ENCODE results near the gene CSKMT. TPM values are rescaled to one million over a fixed set of nuclear protein-coding genes. Genes with fewer than 3 reads are reported as not detected.

CSKMT gene
- total RNA-seq, 2 donors from 2014 or later = 29.9 to 39.4 TPM

DNA sequence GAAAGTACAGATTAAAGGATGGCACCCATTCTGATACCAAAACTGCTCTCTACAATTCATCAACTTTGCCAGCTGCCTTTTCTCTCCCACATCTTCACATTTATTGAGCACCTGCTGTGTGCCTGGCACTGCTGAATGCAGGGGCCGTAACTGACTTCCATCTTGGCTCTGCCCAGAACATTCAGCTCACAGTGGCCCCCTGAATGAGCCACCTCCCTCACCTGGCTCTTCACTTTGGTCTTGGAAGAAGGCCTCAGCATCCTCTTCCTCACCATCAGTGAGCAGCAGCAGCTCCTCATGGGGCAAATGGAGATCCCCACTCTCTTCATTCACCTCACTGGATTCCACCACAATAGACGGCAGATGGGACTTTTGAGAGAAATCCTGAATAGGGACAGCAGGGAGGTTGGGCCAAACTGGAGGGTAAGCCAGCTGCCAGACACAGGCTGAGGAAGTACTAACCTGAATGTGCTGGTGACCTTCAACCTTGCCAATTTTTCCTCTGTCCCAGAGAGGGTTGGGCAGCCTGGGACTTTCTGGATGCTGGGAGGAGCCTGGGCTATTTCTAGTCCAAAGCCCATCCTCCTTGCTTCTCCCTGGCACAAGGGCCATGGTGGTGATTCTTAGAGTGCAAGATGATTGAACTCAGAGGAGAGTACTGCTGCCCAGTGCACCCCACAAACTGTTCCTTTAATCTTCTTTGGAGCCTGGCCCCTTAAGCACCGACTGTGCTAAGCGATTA lies 4.5 kb downstream of the CSKMT start:
- Mint-ChIP-seq H3K36me3 (ENCODE audit: low read depth) (peaks cover 27% of the 10 kb centered on the region), H3K4me3 (peak overlapping the region; percentile 98), H3K27me3 (ENCODE audit: insufficient read depth) (no peaks in the 10 kb centered on the region), H3K9me3 (no peaks in the 10 kb centered on the region), H3K4me1 (peaks cover 23% of the 10 kb centered on the region), H3K27ac (peak overlapping the region; percentile 72)
- WGBS, 2 experiments (ENCODE audit: insufficient coverage in 1 of 2, insufficient read length in 1 of 2) = 93 to 100% methylated on average over 2 to 4 of the region's 4 CpGs
- peak; percentile 55 for DNase-seq
- TF ChIP-seq, protein P1, sequence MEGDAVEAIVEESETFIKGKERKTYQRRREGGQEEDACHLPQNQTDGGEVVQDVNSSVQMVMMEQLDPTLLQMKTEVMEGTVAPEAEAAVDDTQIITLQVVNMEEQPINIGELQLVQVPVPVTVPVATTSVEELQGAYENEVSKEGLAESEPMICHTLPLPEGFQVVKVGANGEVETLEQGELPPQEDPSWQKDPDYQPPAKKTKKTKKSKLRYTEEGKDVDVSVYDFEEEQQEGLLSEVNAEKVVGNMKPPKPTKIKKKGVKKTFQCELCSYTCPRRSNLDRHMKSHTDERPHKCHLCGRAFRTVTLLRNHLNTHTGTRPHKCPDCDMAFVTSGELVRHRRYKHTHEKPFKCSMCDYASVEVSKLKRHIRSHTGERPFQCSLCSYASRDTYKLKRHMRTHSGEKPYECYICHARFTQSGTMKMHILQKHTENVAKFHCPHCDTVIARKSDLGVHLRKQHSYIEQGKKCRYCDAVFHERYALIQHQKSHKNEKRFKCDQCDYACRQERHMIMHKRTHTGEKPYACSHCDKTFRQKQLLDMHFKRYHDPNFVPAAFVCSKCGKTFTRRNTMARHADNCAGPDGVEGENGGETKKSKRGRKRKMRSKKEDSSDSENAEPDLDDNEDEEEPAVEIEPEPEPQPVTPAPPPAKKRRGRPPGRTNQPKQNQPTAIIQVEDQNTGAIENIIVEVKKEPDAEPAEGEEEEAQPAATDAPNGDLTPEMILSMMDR (conservative IDR thresholded peaks at IDR 0.05) = no peak
- H3K4me3 ChIP-seq (ENCODE audit: low read length) = no peak overlapping the region
- no peak overlapping the region for H3K9ac ChIP-seq (ENCODE audit: extremely low read depth, low read length, poor library complexity, severe bottlenecking)
- peak overlapping the region; percentile 36 for H3K27ac ChIP-seq (ENCODE audit: low read depth, low read length)
- H3K36me3 ChIP-seq (ENCODE audit: control insufficient read depth, insufficient read depth, low read length) = peaks cover 29% of the 10 kb centered on the region
- H3K9me3 ChIP-seq (ENCODE audit: control insufficient read depth, low read length) = no peaks in the 10 kb centered on the region
- no peaks in the 10 kb centered on the region for H3K4me1 ChIP-seq (ENCODE audit: control insufficient read depth, insufficient read depth, low read length)
- no peaks in the 10 kb centered on the region for H3K27me3 ChIP-seq (ENCODE audit: control insufficient read depth, insufficient read depth, low read length, poor library complexity, severe bottlenecking)

DNA sequence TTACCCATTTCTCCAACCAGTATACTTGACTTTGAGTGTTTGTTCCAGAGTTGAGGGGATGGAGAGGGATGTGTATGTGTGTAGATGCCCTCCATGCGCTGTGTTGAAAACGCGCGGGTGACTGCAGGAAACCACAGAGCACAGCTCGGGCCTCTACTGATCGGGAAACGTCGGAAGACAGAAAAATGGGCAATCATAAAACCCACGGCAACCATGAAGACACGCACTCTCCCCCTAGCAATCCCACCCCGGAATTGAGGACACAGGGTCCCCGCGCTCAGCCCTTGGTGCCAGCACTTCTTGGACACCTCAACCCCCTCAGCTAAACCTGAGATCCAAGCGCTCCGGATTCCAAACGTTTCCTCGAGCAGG lies 6.1 kb downstream of the CSKMT start:
- no peaks in the 10 kb centered on the region for H3K27me3 Mint-ChIP-seq (ENCODE audit: insufficient read depth)
- Histone ChIP-seq H3K4me3 (ENCODE audit: low read length) (peak overlapping the region; percentile 90), H3K9ac (ENCODE audit: extremely low read depth, low read length, poor library complexity, severe bottlenecking) (peak overlapping the region; percentile 81), H3K27me3 (ENCODE audit: control insufficient read depth, insufficient read depth, low read length, poor library complexity, severe bottlenecking) (no peaks in the 10 kb centered on the region), H3K4me1 (ENCODE audit: control insufficient read depth, insufficient read depth, low read length) (no peaks in the 10 kb centered on the region), H3K36me3 (ENCODE audit: control insufficient read depth, insufficient read depth, low read length) (peaks cover 39% of the 10 kb centered on the region), H3K27ac (ENCODE audit: low read depth, low read length) (peak overlapping the region; percentile 71), H3K9me3 (ENCODE audit: control insufficient read depth, low read length) (no peaks in the 10 kb centered on the region)
- 5% methylated on average over 4 to 17 of the region's 17 CpGs for WGBS, 2 experiments (ENCODE audit: insufficient coverage in 1 of 2, insufficient read length in 1 of 2)
- TF ChIP-seq, protein P1 (conservative IDR thresholded peaks at IDR 0.05) = no peak
- peak overlapping the region; percentile 98 for H3K4me3 Mint-ChIP-seq
- H3K4me1 Mint-ChIP-seq = peaks cover 23% of the 10 kb centered on the region
- peaks cover 31% of the 10 kb centered on the region for H3K36me3 Mint-ChIP-seq (ENCODE audit: low read depth)
- H3K27ac Mint-ChIP-seq = peak overlapping the region; percentile 95
- DNase-seq = no peak
- H3K9me3 Mint-ChIP-seq = no peaks in the 10 kb centered on the region

DNA sequence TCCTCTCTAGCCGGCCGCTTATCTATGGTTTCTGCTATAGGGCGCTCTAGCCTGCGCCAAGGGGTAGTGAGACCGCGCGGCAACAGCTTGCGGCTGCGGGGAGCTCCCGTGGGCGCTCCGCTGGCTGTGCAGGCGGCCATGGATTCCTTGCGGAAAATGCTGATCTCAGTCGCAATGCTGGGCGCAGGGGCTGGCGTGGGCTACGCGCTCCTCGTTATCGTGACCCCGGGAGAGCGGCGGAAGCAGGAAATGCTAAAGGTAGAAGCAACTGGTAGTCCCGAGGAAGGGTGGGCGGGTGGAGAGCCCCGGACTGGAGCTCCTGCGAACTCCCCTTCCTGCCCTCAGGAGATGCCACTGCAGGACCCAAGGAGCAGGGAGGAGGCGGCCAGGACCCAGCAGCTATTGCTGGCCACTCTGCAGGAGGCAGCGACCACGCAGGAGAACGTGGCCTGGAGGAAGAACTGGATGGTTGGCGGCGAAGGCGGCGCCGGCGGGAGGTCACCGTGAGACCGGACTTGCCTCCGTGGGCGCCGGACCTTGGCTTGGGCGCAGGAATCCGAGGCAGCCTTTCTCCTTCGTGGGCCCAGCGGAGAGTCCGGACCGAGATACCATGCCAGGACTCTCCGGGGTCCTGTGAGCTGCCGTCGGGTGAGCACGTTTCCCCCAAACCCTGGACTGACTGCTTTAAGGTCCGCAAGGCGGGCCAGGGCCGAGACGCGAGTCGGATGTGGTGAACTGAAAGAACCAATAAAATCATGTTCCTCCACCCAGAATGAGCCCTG lies 6.7 kb downstream of the CSKMT start, which contains the start of the genes LBHD1 and UQCC3:
Gene LBHD1, minus strand, starts transcription at position 660 of the 782 bp plus-strand sequence. CDS start 2,236 bp downstream, outside the sequence.
Gene UQCC3, plus strand, starts transcription at position 66 of the 782 bp plus-strand sequence. Its CDS starts 73 bp downstream, at position 139.
- Histone ChIP-seq H3K4me3 (ENCODE audit: low read length) (peak within 1 kb of the TSS; percentile 90), H3K9ac (ENCODE audit: extremely low read depth, low read length, poor library complexity, severe bottlenecking) (peak within 1 kb of the TSS; percentile 81), H3K9me3 (ENCODE audit: control insufficient read depth, low read length) (no peaks in the 10 kb centered on the region), H3K27me3 (ENCODE audit: control insufficient read depth, insufficient read depth, low read length, poor library complexity, severe bottlenecking) (no peaks in the 10 kb centered on the region), H3K4me1 (ENCODE audit: control insufficient read depth, insufficient read depth, low read length) (no peaks in the 10 kb centered on the region), H3K27ac (ENCODE audit: low read depth, low read length) (peak within 1 kb of the TSS; percentile 71), H3K36me3 (ENCODE audit: control insufficient read depth, insufficient read depth, low read length) (peaks cover 39% of the 10 kb centered on the region)
- Mint-ChIP-seq H3K27me3 (ENCODE audit: insufficient read depth) (no peaks in the 10 kb centered on the region), H3K36me3 (ENCODE audit: low read depth) (peaks cover 31% of the 10 kb centered on the region), H3K9me3 (no peaks in the 10 kb centered on the region), H3K4me3 (peak within 1 kb of the TSS; percentile 98), H3K27ac (peak within 1 kb of the TSS; percentile 95), H3K4me1 (peaks cover 17% of the 10 kb centered on the region)
- DNase-seq = peak; percentile 93
- WGBS, 2 experiments (ENCODE audit: insufficient coverage in 1 of 2, insufficient read length in 1 of 2) = 0 to 1% methylated on average over 29 to 59 of the region's 59 CpGs
- TF ChIP-seq, protein P1 (conservative IDR thresholded peaks at IDR 0.05) = no peak

Data from endodermal cell (in vitro differentiated cells).